Measurements from ENCODE around the gene RHEB. TPM values are rescaled to one million over a fixed set of nuclear protein-coding genes. Genes with fewer than 3 reads are reported as not detected.

RHEB gene
- total and polyA plus RNA-seq, 2 of the 13 experiments (the other 11 are each of a cell fraction or from before 2014, with no cell fraction given) = 55.0 to 77.6 TPM

GRCh38 chr7:151459726-151460473 is 59.8 kb downstream of the RHEB start:
- DNase-seq (ENCODE audit: low spot score) = peak; percentile 79
- no peaks in the 10 kb centered on the region; a peak in 1 of 5 replicates for H3K36me3 ChIP-seq (replicated peaks in 1 of 2; ENCODE audit: control insufficient read depth in 1 of 2, insufficient read depth in 2 of 2, low read length in 2 of 2)
- H4K20me1 ChIP-seq (ENCODE audit: insufficient read depth, low read length) = no peaks in the 10 kb centered on the region
- intact Hi-C loops (cut with micrococcal nuclease; ENCODE audit: unreplicated experiment) (no loop called here), in situ Hi-C loops (cut with HindIII; ENCODE audit: extremely low pct_ligation_motif_present, low pct_unique_long_range_greater_than_20kb) (no loop called here)
- CTCF ChIA-PET (ENCODE audit: low intra/inter-chr PET ratio, low total read pairs) = no interaction called here
- POLR2A ChIA-PET = interaction anchor here (0.9 to 1.3 kb wide), 3 partner anchors 11 to 119 kb away, joined by 3 to 5 read pairs (median 3); partner anchors contain the start of genes NUB1 and RHEB
- H2AFZ ChIP-seq (ENCODE audit: low read length) = peak overlapping the region; percentile 70
- peak; percentile 61 for FAIRE-seq
- 4% methylated on average over 9 of the region's 25 CpGs for WGBS (ENCODE audit: low lambda C conversion rate)
- no peak overlapping the region for H3K27ac ChIP-seq (ENCODE audit: extremely low read length, insufficient read depth, low read length)
- H3K9ac ChIP-seq (ENCODE audit: insufficient read depth, low read depth, low read length) = peak overlapping the region; percentile 40; the same call in 1 of the 2 replicates
- H3K79me2 ChIP-seq (ENCODE audit: insufficient read depth, low read length) = no peaks in the 10 kb centered on the region
- H3K4me2 ChIP-seq (ENCODE audit: low read depth, low read length) = peak overlapping the region; percentile 85
- no TSS peak for BruUV-seq (replicated peaks)
- H3K4me1 ChIP-seq (ENCODE audit: insufficient read depth, low read length) = peaks cover 19% of the 10 kb centered on the region
- ATAC-seq = peak; percentile 83
- peaks cover 2 to 36% of the 10 kb centered on the region in 2 experiments; a peak in 3 of 5 replicates for H3K27me3 ChIP-seq (ENCODE audit: control insufficient read depth in 1 of 2, insufficient read depth in 2 of 2, low read length in 2 of 2)
- peak overlapping the region; percentile 22 to 66 (median 28); a peak in 5 of 6 replicates for H3K4me3 ChIP-seq (replicated peaks in 1 of 3; ENCODE audit: insufficient read depth in 1 of 3, low read depth in 2 of 3, low read length in 3 of 3)
- H3K9me3 ChIP-seq (ENCODE audit: low read length) = peaks cover 16% of the 10 kb centered on the region
- TF ChIP-seq SMAD9 (CRISPR knock-in tag; IDR thresholded peaks at IDR 0.05) (no peak), NFRKB (IDR thresholded peaks at IDR 0.05) (no peak), SNAPC4 (CRISPR knock-in tag; IDR thresholded peaks at IDR 0.05) (no peak), HNRNPH1 (optimal IDR thresholded peaks at IDR 0.05; ENCODE audit: low read depth, low read length) (no peak), POLR2AphosphoS2 (IDR thresholded peaks at IDR 0.05; ENCODE audit: low read depth, low read length) (0 out of 2 replicates have a peak, but pooled peaks have one; percentile 33), ZNF567 (CRISPR knock-in tag; IDR thresholded peaks at IDR 0.05; ENCODE audit: borderline replicate concordance) (no peak), UBTF (CRISPR knock-in tag; IDR thresholded peaks at IDR 0.05) (peak; percentile 38; the same call in 1 of the 2 replicates), MEIS1 (CRISPR knock-in tag; IDR thresholded peaks at IDR 0.05; ENCODE audit: borderline replicate concordance) (no peak), CHCHD3 (CRISPR knock-in tag; IDR thresholded peaks at IDR 0.05) (no peak), CEBPB (IDR thresholded peaks at IDR 0.05; ENCODE audit: borderline replicate concordance, low read depth, low read length) (peak; percentile 1; the same call in 1 of the 2 replicates), ERF (CRISPR knock-in tag; IDR thresholded peaks at IDR 0.05) (no peak), ZNF784 (CRISPR knock-in tag; IDR thresholded peaks at IDR 0.05; ENCODE audit: borderline replicate concordance) (no peak)

Measured in HepG2 (cell line).